ENCODE measurements around the gene ZNF254.

DNA sequence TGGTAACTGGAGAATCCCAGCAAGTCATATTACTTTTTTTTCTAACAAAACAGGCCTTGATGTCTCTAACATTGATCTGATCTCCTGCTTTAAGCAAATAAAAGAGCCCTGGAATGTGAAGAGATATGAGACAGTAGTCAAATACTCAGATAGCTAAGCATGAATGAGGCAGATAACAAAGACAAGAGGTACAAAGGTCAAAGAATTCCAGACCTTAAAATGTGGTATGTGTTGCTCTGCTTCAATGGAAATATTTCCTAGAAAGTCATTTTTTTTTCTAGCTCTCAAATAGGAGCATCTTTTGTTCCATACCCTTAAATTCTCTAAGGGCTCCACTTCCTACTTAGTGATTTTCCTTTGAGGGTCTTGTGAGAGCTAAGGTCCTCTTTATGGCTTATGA, 54.6 kb downstream of the ZNF254 start:
- TF ChIP-seq, protein P1, sequence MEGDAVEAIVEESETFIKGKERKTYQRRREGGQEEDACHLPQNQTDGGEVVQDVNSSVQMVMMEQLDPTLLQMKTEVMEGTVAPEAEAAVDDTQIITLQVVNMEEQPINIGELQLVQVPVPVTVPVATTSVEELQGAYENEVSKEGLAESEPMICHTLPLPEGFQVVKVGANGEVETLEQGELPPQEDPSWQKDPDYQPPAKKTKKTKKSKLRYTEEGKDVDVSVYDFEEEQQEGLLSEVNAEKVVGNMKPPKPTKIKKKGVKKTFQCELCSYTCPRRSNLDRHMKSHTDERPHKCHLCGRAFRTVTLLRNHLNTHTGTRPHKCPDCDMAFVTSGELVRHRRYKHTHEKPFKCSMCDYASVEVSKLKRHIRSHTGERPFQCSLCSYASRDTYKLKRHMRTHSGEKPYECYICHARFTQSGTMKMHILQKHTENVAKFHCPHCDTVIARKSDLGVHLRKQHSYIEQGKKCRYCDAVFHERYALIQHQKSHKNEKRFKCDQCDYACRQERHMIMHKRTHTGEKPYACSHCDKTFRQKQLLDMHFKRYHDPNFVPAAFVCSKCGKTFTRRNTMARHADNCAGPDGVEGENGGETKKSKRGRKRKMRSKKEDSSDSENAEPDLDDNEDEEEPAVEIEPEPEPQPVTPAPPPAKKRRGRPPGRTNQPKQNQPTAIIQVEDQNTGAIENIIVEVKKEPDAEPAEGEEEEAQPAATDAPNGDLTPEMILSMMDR (IDR thresholded peaks at IDR 0.05), result no peak
- no peak for TF ChIP-seq POLR2A (IDR thresholded peaks at IDR 0.05)
